ENCODE measurements around the gene ZNF839.

DNA sequence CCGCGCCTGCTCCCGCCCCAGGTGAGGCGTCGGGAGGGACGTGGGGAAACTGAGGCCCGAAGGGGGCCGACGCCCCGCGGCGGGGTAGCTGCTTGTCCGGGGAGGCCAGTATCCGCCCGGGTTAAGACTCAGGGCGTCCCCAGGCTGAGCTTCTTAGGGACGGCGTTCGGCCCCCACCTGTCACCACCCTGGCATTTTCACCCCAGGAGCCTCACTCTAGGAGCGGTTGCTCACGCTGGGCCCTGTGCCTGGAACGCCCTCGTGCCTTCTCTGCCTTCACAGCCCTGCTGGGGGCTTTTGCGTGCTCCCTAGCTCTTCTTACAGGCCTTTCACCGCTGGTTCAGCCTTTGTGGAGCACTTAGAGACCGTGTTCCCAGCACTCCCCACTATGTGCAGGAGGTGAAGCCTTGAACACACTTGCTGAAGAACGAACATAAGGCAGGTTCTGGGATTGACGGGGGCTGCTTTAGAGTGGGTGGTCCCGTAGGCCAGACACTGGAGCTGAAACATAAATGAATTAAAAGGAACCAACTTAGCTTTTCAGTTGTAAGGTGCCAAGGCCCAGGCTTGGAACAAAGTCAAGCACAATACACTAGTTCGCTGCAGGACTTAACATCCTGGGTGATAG is 601 bp downstream of the ZNF839 start:
- no peak for TF ChIP-seq TEAD4 (IDR thresholded peaks at IDR 0.05; ENCODE audit: borderline replicate concordance, insufficient read depth)
- no peak for TF ChIP-seq YY1 (IDR thresholded peaks at IDR 0.05; ENCODE audit: low read depth)
